Adrenal gland (tissue), 5 donors: ENCODE data around the gene ARL5C.

Experiments
- POLR2A ChIP-seq, 2 donors: fragments of 450-650 bp; IDR thresholded peaks; one replicate each; pipeline ENCODE4 v1.6.1; 2017; ENCODE audit warnings: antibody characterized with exemption in 2 of 2, mild to moderate bottlenecking in 2 of 2, moderate library complexity in 1 of 2
- TF ChIP-seq, protein P1 (sequence below), 6 experiments: fragments of 450-650 bp in 4 of 6; fragments of 200-600 bp in 2 of 6; sonication (generic) in 1 of 6; IDR thresholded peaks; 1 replicate in 5 of 6; 2 replicates in 1 of 6; pipeline versions ENCODE4 v1.5.1 to v1.8.0; 2016 to 2021; ENCODE audit warnings: antibody characterized with exemption in 6 of 6, mild to moderate bottlenecking in 2 of 6, moderate library complexity in 1 of 6
- donor health status: DM: no; HTN: no; CAD: no.

GRCh38 chr17:39169518-39169917 lies 3.6 kb upstream of the ARL5C start:
- TF ChIP-seq, protein P1, sequence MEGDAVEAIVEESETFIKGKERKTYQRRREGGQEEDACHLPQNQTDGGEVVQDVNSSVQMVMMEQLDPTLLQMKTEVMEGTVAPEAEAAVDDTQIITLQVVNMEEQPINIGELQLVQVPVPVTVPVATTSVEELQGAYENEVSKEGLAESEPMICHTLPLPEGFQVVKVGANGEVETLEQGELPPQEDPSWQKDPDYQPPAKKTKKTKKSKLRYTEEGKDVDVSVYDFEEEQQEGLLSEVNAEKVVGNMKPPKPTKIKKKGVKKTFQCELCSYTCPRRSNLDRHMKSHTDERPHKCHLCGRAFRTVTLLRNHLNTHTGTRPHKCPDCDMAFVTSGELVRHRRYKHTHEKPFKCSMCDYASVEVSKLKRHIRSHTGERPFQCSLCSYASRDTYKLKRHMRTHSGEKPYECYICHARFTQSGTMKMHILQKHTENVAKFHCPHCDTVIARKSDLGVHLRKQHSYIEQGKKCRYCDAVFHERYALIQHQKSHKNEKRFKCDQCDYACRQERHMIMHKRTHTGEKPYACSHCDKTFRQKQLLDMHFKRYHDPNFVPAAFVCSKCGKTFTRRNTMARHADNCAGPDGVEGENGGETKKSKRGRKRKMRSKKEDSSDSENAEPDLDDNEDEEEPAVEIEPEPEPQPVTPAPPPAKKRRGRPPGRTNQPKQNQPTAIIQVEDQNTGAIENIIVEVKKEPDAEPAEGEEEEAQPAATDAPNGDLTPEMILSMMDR (IDR thresholded peaks at IDR 0.05), result no peak
- TF ChIP-seq POLR2A (IDR thresholded peaks at IDR 0.05), result no peak
